ENCODE measurements around the gene SRRD.

SRRD gene

GRCh38 chr22:26460202-26460601 lies 23.5 kb upstream of the SRRD start:
- TF ChIP-seq CTCF (conservative IDR thresholded peaks at IDR 0.05), result no peak
- H3K27ac ChIP-seq, result no peak overlapping the region

GRCh38 chr22:26461188-26461810 lies 22.4 kb upstream of the SRRD start:
- H3K27ac ChIP-seq, result no peak overlapping the region
- TF ChIP-seq CTCF (conservative IDR thresholded peaks at IDR 0.05), result peak; percentile 86

GRCh38 chr22:26462051-26462450 lies 21.6 kb upstream of the SRRD start:
- no peak overlapping the region for H3K27ac ChIP-seq
- TF ChIP-seq CTCF (conservative IDR thresholded peaks at IDR 0.05), result no peak

- H3K27ac ChIP-seq, result no peak overlapping the region
- TF ChIP-seq CTCF (conservative IDR thresholded peaks at IDR 0.05), result no peak
Measured at GRCh38 chr22:26462641-26463040, 21.0 kb upstream of the SRRD start.

GRCh38 chr22:26463101-26463661 lies 20.5 kb upstream of the SRRD start:
- H3K27ac ChIP-seq, result no peak overlapping the region
- TF ChIP-seq CTCF (conservative IDR thresholded peaks at IDR 0.05), result no peak

GRCh38 chr22:26463688-26464087 lies 20.0 kb upstream of the SRRD start:
- no peak overlapping the region for H3K27ac ChIP-seq
- no peak for TF ChIP-seq CTCF (conservative IDR thresholded peaks at IDR 0.05)

GRCh38 chr22:26464312-26464711 lies 19.4 kb upstream of the SRRD start:
- no peak for TF ChIP-seq CTCF (conservative IDR thresholded peaks at IDR 0.05)
- H3K27ac ChIP-seq, result no peak overlapping the region
